Body of pancreas (tissue), 4 donors: ENCODE measurements around the gene KIAA1328.

Source experiments
- POLR2A ChIP-seq, 3 donors: fragments of 450-650 bp; IDR thresholded peaks; one replicate each; pipeline ENCODE4 v1.6.1; 2016; ENCODE audit warnings: antibody characterized with exemption in 3 of 3, mild to moderate bottlenecking in 2 of 3
- TF ChIP-seq, protein P1 (sequence below), 7 experiments: fragments of 450-650 bp in 4 of 7; fragments of 200-600 bp in 3 of 7; sonication (generic) in 3 of 7; IDR thresholded peaks; one replicate each; pipeline ENCODE4 v1.5.1; 2016 to 2019; ENCODE audit warnings: antibody characterized with exemption in 7 of 7

DNA sequence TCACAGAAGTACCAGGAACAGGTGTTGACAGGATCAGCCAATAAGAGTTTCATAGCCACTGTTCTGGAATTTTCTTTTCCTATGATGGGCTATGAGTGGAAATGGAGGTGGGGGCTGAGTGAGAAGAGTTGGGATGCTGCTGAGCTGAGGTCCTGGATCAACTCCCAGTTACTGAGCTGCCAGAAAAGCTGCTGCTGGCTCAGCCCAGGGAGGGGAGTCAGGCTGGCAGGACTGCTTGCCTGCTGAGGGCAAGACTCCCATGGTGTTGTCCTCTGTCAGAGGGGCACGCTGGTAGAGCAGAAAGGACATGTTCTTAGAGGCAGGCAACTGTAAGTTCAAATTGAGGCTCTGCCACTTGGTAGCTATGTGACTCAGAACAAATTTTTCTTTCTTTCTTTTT lies 11.9 kb upstream of the KIAA1328 start:
- TF ChIP-seq POLR2A (IDR thresholded peaks at IDR 0.05): no peak
- TF ChIP-seq, protein P1, sequence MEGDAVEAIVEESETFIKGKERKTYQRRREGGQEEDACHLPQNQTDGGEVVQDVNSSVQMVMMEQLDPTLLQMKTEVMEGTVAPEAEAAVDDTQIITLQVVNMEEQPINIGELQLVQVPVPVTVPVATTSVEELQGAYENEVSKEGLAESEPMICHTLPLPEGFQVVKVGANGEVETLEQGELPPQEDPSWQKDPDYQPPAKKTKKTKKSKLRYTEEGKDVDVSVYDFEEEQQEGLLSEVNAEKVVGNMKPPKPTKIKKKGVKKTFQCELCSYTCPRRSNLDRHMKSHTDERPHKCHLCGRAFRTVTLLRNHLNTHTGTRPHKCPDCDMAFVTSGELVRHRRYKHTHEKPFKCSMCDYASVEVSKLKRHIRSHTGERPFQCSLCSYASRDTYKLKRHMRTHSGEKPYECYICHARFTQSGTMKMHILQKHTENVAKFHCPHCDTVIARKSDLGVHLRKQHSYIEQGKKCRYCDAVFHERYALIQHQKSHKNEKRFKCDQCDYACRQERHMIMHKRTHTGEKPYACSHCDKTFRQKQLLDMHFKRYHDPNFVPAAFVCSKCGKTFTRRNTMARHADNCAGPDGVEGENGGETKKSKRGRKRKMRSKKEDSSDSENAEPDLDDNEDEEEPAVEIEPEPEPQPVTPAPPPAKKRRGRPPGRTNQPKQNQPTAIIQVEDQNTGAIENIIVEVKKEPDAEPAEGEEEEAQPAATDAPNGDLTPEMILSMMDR (IDR thresholded peaks at IDR 0.05): no peak
